ENCODE measurements around the gene PIGL. TPM values are rescaled to one million over a fixed set of nuclear protein-coding genes. Genes with fewer than 3 reads are reported as not detected.
A peak's percentile ranks its signal among the peaks of the same experiment; 100 is the strongest.

The PIGL gene
- total RNA-seq, 1 experiment from 2014 or later: 35.2 TPM

DNA sequence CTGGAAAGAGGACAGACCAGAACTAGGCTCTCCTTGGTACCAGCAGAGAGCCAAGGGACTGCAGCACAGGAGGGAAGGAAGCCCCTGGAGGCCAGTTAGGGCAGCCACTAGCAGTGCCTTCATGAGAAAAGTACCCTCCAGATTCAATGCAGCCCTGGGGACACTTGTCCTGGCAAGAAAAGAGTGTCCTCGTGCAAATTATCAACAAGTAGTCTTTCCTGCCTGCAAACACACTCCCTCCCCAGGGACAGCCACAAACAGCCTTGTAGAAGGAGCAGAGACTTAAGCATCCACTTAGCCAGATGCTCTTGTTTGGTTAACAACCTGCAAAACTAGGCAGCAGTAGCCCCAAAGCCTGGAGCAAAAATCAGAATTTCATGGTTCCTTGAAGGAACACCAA, 112.0 kb downstream of the PIGL start:
- Histone ChIP-seq H3K9me3 (replicated peaks) (no peaks in the 10 kb centered on the region), H3K4me3 (no peak overlapping the region), H3K4me1 (no peaks in the 10 kb centered on the region), H3K36me3 (0 out of 2 replicates have a peak, but pooled peaks cover 3% of the 10 kb centered on the region), H3K27ac (no peak overlapping the region), H3K27me3 (no peaks in the 10 kb centered on the region)
- peak; percentile 56 to 66 for DNase-seq

DNA sequence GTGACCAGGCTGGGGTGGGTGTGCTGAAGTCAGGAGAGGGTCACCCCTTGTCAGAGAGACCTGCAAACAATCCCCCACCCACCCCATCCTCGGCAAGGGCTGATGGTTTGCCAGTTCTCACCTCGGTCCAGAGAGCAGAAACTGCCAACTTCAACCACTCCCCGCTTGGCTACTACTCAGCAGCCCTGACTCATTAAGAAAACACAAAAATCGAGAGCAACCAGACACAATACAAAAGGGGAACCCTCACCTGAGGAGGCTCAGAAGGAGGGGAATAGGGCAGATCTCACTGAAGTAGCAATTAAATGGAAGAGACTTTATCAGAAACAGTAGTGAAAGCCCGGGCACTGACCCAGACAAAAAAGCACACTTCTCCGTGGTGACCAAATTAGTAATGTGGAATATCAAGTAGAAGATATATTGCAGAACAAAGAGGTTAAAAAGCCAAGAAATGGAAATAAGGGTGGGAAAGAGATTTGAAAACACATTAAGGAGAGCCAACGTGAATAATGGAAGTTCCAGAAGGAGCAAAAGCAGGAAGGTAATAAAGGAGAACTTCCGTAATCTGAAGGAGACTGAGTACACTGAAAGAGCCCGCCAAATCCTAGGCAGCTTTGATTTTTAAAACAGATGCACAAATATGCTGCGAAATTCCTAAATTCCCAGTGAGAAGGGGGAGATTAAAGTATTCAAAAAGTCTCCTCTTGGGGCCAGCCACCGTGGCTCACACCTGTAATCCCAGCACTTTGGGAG, 112.7 kb downstream of the PIGL start:
- no peak overlapping the region for H3K4me3 ChIP-seq

DNA sequence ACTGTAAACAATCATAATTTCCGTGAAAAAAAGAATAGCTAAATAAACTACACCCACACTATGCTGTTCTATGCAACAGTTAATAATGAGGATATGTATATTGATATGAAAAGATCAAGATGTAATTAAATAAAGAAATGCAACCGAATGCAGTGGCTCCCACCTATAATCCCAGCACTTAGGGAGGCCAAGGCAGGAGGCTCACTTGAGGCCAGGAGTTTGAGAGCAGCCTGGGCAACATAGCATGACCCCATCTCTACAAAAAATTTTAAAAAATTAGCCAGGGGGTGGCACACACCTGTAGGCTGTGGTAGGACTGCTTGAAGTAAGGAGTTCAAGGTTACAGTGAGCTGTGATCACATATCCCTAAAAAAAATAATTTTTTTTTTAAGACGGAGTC, 121.4 kb downstream of the PIGL start:
- H3K4me3 ChIP-seq: no peak overlapping the region
- no peak for DNase-seq
- no peaks in the 10 kb centered on the region for H3K4me1 ChIP-seq
- H3K9me3 ChIP-seq (replicated peaks): no peaks in the 10 kb centered on the region
- peaks cover 6% of the 10 kb centered on the region; the same call in 1 of the 2 replicates for H3K36me3 ChIP-seq
- H3K27ac ChIP-seq: no peak overlapping the region
- H3K27me3 ChIP-seq: 0 out of 2 replicates have a peak, but pooled peaks cover 3% of the 10 kb centered on the region

More for the DNA sequence above, 112.7 kb downstream of the PIGL start:
- Histone ChIP-seq H3K4me1 (no peaks in the 10 kb centered on the region), H3K9me3 (replicated peaks) (no peaks in the 10 kb centered on the region), H3K36me3 (0 out of 2 replicates have a peak, but pooled peaks cover 2% of the 10 kb centered on the region), H3K27me3 (no peaks in the 10 kb centered on the region), H3K27ac (no peak overlapping the region)
- DNase-seq: peak in 1 of 2 experiments; percentile 37

DNA sequence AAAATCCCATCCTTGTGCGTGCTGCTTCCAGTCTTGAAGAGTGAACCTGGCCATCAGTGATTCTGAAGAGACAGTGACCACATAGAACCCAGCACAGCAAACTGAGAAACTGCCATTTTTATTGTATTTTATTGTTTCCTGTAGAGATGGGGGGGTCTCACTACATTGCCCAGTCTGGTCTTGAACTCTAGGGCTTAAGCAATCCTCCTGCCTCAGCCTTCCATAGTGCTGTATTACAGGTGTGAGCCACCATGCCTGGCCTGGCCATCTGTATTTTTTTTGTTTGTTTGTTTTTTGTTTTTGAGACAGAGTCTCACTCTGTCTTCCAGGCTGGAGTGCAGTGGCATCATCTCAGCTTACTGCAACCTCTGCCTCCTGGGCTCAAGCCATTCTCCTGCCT, 122.4 kb downstream of the PIGL start:
- DNase-seq: no peak

DNA sequence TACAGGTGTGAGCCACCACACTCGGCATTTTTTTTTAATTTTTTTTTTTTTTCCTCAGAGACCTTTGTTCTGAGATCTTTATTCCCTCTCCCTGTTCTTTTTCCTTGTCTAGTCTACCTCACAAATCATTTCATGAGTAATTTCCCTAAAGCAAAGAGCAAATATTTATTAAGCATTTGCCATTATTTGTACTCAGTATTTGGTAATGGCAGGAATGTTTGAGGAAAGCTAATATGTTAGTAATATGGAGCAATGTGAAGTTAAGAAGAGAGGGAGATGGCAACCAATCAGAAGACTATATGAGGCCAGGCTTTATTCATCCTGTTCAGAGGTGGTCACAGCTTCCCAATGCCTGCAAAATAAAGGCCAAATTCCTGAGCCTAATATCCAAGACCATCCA, 122.9 kb downstream of the PIGL start:
- Histone ChIP-seq H3K9me3 (replicated peaks) (no peaks in the 10 kb centered on the region), H3K36me3 (peaks cover 11% of the 10 kb centered on the region; the same call in 1 of the 2 replicates), H3K27ac (no peak overlapping the region), H3K4me3 (no peak overlapping the region), H3K4me1 (no peaks in the 10 kb centered on the region), H3K27me3 (0 out of 2 replicates have a peak, but pooled peaks cover 3% of the 10 kb centered on the region)
- no peak for DNase-seq

More for the DNA sequence above, 122.4 kb downstream of the PIGL start:
- H3K27me3 ChIP-seq: 0 out of 2 replicates have a peak, but pooled peaks cover 3% of the 10 kb centered on the region
- no peak overlapping the region for H3K4me3 ChIP-seq
- no peak overlapping the region for H3K27ac ChIP-seq
- H3K4me1 ChIP-seq: no peaks in the 10 kb centered on the region
- peaks cover 6% of the 10 kb centered on the region; the same call in 1 of the 2 replicates for H3K36me3 ChIP-seq
- no peaks in the 10 kb centered on the region for H3K9me3 ChIP-seq (replicated peaks)

DNA sequence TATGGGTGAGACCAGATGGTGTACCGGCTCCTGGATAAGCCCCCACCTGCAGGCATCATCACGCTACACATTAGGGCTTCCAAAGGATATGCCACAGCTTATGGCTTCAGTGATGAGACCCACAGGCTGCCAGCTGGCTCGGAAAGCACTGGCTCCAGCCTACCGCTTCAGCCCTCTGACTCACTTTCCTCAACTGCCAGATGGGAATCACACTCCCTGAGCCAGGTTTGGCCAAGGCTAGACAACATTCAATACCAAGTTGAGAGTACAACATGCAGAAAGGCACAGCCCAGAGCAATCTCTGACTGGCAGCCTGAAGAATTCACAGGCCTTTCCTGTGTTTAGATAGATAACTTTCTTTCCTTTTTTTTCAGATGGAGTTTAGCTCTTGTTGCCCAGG, 126.0 kb downstream of the PIGL start:
- no peak overlapping the region for H3K27ac ChIP-seq
- H3K9me3 ChIP-seq (replicated peaks): no peaks in the 10 kb centered on the region
- no peaks in the 10 kb centered on the region for H3K4me1 ChIP-seq
- no peak overlapping the region for H3K4me3 ChIP-seq
- DNase-seq: no peak
- H3K36me3 ChIP-seq: peaks cover 11% of the 10 kb centered on the region; the same call in 1 of the 2 replicates
- 0 out of 2 replicates have a peak, but pooled peaks cover 3% of the 10 kb centered on the region for H3K27me3 ChIP-seq

DNA sequence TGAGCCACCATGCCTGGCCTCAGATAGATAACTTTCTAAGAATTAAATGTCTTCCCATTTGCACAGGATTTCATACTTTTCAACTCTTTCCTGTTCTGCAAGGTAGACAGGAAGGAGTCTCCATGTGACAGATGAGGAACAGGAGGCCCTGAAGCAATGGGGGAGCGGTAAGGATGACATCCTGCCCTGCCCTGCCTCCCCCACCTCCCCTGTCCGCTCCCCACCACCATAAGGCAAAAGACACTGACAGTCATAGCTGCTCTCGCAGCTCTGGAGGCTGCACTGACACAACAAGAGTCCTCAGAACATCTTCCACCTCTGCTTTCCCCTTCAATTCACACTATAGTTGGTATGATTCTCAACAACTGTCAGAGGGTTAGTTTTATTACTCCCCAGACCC, 126.6 kb downstream of the PIGL start:
- no peak overlapping the region for H3K4me3 ChIP-seq
- DNase-seq: no peak
- no peak overlapping the region for H3K27ac ChIP-seq
- no peaks in the 10 kb centered on the region for H3K9me3 ChIP-seq (replicated peaks)
- H3K4me1 ChIP-seq: no peaks in the 10 kb centered on the region
- H3K36me3 ChIP-seq: peaks cover 11% of the 10 kb centered on the region; the same call in 1 of the 2 replicates
- H3K27me3 ChIP-seq: 0 out of 2 replicates have a peak, but pooled peaks cover 3% of the 10 kb centered on the region

DNA sequence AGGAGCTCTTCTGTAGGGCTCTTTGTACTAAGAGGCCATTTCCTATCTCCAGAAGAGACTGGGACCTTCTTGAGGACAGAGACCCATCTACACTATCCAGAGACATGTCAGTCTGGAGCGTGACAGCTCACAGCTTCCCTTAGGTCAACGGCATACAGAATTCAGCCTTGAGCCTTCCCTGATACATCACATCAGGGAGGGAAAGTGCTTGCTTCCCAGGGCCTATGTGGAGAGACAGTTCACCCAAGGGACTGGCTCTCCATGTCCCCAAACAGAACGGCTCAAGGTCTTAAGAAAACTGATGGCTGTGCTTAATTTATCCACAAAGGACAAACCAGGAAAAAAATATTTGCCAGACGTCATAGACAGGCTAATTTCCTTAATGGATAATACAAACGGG, 128.6 kb downstream of the PIGL start:
- Histone ChIP-seq H3K36me3 (peaks cover 11% of the 10 kb centered on the region; the same call in 1 of the 2 replicates), H3K27me3 (0 out of 2 replicates have a peak, but pooled peaks cover 3% of the 10 kb centered on the region), H3K4me3 (no peak overlapping the region), H3K27ac (no peak overlapping the region), H3K9me3 (replicated peaks) (no peaks in the 10 kb centered on the region), H3K4me1 (no peaks in the 10 kb centered on the region)
- DNase-seq: no peak

DNA sequence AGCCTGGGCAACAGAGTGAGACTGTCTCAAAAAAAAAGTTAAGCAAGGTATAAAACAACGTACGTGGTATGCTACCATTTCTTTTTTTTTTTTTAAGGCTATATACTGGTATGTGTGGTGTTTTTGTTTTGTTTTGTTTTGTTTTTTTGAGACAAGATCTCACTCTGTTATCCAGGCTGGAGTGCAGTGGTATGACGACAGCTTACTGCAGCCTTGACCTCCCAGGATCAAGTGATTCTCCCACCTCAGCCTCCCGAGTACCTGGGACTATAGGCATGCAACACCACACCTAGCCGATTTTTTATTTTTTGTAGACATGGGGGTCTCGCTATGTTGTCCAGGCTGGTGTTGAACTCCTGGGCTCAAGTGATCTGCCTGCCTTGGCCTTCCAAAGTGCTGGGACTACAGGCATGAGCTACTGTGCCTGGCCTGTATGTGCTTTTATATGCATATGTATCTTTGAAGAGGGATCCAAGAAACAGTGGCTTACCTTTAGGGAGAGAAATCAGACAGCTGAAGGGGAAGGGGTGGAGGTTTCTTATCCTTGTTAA, 129.8 kb downstream of the PIGL start:
- Histone ChIP-seq H3K9me3 (replicated peaks) (no peaks in the 10 kb centered on the region), H3K36me3 (peaks cover 11% of the 10 kb centered on the region; the same call in 1 of the 2 replicates), H3K4me1 (no peaks in the 10 kb centered on the region; the same call in 1 of the 2 replicates), H3K27me3 (no peaks in the 10 kb centered on the region), H3K4me3 (no peak overlapping the region), H3K27ac (no peak overlapping the region)
- no peak for DNase-seq

DNA sequence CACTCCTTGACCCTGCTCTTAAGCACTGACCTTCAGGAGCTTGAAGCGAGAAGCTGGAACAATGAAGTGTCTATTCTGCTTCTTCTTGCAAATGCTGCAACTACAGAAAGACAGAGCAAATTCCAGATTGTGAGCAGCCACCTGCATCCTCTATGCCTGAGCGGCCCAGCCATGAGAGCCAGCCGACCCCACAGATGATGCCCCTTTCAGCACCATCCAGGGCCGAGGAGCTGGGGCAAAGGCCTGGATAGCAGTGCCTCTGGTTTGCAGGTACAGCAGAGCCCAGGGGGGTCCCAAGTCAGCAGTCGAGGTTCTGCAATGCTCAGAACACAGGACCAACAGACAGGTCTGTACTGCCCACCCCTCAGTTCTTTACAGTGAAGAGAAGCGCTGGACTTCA, 131.6 kb downstream of the PIGL start:
- H3K4me1 ChIP-seq: no peaks in the 10 kb centered on the region; the same call in 1 of the 2 replicates
- 0 out of 2 replicates have a peak, but pooled peaks cover under 1% of the 10 kb centered on the region for H3K9me3 ChIP-seq (replicated peaks)
- no peaks in the 10 kb centered on the region for H3K27me3 ChIP-seq
- peaks cover 5% of the 10 kb centered on the region; the same call in 1 of the 2 replicates for H3K36me3 ChIP-seq
- no peak overlapping the region for H3K4me3 ChIP-seq
- DNase-seq: no peak
- H3K27ac ChIP-seq: no peak overlapping the region

DNA sequence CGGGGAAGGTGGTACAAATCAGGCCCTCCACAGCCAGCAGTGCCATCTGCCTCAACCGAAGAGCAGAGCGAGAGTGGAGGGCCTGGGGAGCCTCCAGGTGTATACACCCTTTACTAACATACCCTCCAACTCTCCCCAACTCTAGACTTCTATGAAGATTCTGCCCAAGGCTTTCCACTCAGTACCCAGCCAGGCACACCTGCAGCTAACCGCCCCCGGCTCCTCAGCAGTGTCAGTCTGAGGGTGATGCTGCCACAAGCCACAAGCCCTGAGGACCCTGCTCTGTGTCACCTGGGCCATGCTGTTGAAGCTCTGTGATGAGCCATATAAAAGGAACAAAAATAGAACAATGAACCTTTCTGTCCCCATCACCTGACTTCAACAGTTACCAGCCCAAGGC, 132.4 kb downstream of the PIGL start:
- 0 out of 2 replicates have a peak, but pooled peaks cover 4% of the 10 kb centered on the region for H3K9me3 ChIP-seq (replicated peaks)
- DNase-seq: no peak
- H3K27ac ChIP-seq: no peak overlapping the region
- no peaks in the 10 kb centered on the region; the same call in 1 of the 2 replicates for H3K4me1 ChIP-seq
- H3K4me3 ChIP-seq: no peak overlapping the region
- peaks cover 5% of the 10 kb centered on the region; the same call in 1 of the 2 replicates for H3K36me3 ChIP-seq
- no peaks in the 10 kb centered on the region for H3K27me3 ChIP-seq

DNA sequence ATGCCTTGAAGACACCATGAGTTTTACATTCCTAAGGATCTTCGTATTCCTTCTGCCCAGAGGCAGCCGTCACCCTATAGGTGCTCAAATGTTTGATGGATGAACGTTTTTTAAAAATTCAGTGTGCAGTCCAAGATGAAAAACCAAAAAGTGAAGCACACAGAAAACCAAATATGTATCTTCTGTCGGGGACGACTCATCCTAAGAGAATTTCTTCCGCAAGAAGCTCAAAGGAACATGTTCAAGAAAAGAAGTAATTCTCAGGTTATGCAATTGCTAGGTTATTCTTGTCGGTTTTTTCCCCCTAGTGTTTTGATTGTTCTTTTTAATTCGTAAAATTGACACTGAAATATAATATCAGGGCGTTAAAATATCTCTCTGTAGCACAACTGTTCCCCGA, 134.8 kb downstream of the PIGL start:
- Histone ChIP-seq H3K27me3 (no peaks in the 10 kb centered on the region), H3K9me3 (replicated peaks) (0 out of 2 replicates have a peak, but pooled peaks cover 4% of the 10 kb centered on the region), H3K36me3 (no peaks in the 10 kb centered on the region), H3K4me3 (peak overlapping the region; percentile 62), H3K4me1 (no peaks in the 10 kb centered on the region; the same call in 1 of the 2 replicates), H3K27ac (peak overlapping the region; percentile 15; the same call in 1 of the 2 replicates)
- DNase-seq: no peak

DNA sequence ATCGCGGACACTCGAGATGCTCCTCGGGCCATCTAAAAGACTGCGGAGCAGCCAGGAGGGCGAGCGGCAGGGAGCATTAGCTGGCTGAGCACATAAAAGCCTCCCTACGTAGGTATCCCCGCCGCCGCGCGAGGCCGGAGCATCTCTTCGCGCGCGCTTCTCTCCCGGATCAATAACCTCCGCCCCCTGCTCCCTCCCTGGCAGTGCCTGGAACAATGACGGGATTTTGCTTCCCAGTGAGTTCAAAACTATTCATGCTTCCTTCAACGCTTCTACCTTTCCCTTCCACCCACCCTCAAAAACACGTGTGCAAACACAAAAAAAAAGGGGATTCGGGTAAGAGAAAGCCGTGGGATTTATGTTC, 135.3 kb downstream of the PIGL start:
- Histone ChIP-seq H3K4me1 (no peaks in the 10 kb centered on the region; the same call in 1 of the 2 replicates), H3K9me3 (replicated peaks) (0 out of 2 replicates have a peak, but pooled peaks cover 4% of the 10 kb centered on the region), H3K27me3 (no peaks in the 10 kb centered on the region), H3K27ac (peak overlapping the region; percentile 15; the same call in 1 of the 2 replicates), H3K4me3 (peak overlapping the region; percentile 62), H3K36me3 (no peaks in the 10 kb centered on the region)
- peak; percentile 77 to 80 for DNase-seq

DNA sequence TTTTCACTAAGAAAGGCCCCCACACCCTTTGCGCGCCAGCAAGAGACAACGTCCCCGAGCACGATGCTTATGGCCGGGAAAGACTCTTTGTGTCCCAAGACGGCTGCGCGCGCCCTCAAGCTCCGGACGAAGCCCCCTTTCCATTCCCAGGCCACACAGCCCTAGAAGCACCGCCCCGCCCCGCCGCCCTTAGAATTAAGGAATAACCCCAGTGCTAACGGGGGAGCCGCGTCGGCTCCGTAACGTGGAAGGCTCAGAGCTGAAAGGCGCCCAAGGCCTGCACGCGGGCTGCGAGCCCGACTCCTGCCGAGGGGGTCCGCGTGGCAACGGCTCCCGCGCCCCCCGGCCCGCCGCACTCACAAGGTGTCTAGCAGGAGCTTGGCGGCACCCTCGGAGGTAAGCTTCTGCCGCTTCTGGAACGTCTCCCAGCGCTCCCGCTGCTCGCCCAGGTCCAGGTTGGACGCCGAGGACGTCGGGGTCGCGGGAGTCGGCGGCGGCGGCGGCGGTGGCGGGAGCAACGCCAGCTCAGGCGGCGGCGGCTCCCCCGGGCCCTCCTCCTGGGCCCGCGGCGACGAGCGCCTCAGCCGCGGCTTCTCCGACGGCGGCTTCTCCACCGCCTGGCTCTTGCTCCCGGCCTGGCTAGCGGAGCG, 135.8 kb downstream of the PIGL start:
- 0 out of 2 replicates have a peak, but pooled peaks cover 4% of the 10 kb centered on the region for H3K9me3 ChIP-seq (replicated peaks)
- no peaks in the 10 kb centered on the region for H3K36me3 ChIP-seq
- H3K4me1 ChIP-seq: no peaks in the 10 kb centered on the region; the same call in 1 of the 2 replicates
- H3K27me3 ChIP-seq: no peaks in the 10 kb centered on the region
- peak overlapping the region; percentile 15; the same call in 1 of the 2 replicates for H3K27ac ChIP-seq
- peak overlapping the region; percentile 62 for H3K4me3 ChIP-seq
- DNase-seq: peak; percentile 84 to 88

Data from SJCRH30 (cell line).